ENCODE measurements around the gene FOXA1.

DNA sequence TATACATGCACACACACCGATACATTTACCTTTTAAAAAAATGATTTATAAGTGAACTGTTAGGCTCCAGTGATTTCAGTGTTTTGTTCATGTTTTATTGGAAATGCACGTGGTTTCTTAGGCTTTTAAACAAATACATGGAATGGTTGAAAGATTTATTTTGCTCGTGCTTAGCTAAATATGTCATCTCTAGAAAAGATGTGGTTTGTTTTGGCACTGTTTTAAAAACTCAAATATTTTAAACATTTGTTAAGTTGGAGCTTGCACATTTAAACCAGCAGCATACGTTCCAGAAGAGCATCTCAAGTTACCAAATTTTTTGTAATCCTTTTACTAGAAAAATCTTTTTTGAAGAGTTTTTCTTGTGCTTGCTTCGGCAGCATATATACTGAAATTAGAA, 44.5 kb downstream of the FOXA1 start:
- TF ChIP-seq, protein P1, sequence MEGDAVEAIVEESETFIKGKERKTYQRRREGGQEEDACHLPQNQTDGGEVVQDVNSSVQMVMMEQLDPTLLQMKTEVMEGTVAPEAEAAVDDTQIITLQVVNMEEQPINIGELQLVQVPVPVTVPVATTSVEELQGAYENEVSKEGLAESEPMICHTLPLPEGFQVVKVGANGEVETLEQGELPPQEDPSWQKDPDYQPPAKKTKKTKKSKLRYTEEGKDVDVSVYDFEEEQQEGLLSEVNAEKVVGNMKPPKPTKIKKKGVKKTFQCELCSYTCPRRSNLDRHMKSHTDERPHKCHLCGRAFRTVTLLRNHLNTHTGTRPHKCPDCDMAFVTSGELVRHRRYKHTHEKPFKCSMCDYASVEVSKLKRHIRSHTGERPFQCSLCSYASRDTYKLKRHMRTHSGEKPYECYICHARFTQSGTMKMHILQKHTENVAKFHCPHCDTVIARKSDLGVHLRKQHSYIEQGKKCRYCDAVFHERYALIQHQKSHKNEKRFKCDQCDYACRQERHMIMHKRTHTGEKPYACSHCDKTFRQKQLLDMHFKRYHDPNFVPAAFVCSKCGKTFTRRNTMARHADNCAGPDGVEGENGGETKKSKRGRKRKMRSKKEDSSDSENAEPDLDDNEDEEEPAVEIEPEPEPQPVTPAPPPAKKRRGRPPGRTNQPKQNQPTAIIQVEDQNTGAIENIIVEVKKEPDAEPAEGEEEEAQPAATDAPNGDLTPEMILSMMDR (IDR thresholded peaks at IDR 0.05 in 4 of 5, conservative IDR thresholded peaks at IDR 0.05 in 1 of 5): no peak
- no peak for TF ChIP-seq POLR2A (IDR thresholded peaks at IDR 0.05)

All from gastrocnemius medialis (tissue), 4 donors.